ENCODE results near the gene MAPKAPK2.

GRCh38 chr1:206736878-206737728, 52.4 kb downstream of the MAPKAPK2 start:
- TF ChIP-seq, protein P1, sequence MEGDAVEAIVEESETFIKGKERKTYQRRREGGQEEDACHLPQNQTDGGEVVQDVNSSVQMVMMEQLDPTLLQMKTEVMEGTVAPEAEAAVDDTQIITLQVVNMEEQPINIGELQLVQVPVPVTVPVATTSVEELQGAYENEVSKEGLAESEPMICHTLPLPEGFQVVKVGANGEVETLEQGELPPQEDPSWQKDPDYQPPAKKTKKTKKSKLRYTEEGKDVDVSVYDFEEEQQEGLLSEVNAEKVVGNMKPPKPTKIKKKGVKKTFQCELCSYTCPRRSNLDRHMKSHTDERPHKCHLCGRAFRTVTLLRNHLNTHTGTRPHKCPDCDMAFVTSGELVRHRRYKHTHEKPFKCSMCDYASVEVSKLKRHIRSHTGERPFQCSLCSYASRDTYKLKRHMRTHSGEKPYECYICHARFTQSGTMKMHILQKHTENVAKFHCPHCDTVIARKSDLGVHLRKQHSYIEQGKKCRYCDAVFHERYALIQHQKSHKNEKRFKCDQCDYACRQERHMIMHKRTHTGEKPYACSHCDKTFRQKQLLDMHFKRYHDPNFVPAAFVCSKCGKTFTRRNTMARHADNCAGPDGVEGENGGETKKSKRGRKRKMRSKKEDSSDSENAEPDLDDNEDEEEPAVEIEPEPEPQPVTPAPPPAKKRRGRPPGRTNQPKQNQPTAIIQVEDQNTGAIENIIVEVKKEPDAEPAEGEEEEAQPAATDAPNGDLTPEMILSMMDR (conservative IDR thresholded peaks at IDR 0.05; ENCODE audit: low read depth, low read length), result no peak
- no peak for TF ChIP-seq EZH2 (IDR thresholded peaks at IDR 0.05; ENCODE audit: low read length, unreplicated experiment)
- no peak for TF ChIP-seq EZH2phosphoT487 (IDR thresholded peaks at IDR 0.05; ENCODE audit: borderline replicate concordance, low read length)
